GM21723 (cell line): Measurements from ENCODE around the gene THOC7.

Source experiments
- ATAC-seq: cut with Tn5 transposase; IDR thresholded peaks from one replicate; pipeline ENCODE4 v1.9.1; 2021; ENCODE audit warnings: mild to moderate bottlenecking, moderate library complexity; ENCODE audit not compliant: unreplicated experiment

The THOC7 gene

DNA sequence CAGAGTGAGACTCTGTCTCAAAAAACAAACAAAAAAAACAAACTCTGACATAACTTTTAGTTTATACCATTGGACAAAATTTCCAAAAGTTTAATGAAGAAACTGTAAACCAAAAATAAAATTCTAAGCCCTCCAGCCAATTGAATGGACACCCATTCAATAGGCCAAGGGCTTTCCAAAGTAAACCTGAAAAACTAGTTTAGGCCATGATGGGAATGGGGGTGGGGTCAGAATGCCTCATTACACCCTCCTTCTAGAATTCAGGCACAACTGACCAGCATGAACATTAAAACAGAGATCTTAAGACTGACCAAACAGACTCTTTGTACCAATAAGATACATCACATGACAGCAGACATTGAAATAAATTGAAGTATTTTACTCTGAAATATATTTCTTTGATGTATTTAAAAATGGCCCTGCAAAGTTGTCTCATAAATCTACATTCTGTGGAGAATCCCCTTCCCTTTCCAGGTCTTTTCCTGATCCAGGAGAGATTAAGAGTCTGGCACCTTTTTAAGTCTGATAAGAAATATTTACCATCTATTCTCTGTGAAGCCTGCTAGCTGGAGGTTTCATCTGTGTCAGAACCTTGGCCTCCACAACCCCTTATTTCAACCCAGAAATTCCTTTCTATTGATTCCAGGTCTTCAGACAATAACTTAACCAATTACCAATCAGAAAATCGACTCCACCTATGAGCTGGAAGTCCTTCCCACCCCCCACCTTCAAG is 15.7 kb downstream of the THOC7 start:
- ATAC-seq, result no peak

DNA sequence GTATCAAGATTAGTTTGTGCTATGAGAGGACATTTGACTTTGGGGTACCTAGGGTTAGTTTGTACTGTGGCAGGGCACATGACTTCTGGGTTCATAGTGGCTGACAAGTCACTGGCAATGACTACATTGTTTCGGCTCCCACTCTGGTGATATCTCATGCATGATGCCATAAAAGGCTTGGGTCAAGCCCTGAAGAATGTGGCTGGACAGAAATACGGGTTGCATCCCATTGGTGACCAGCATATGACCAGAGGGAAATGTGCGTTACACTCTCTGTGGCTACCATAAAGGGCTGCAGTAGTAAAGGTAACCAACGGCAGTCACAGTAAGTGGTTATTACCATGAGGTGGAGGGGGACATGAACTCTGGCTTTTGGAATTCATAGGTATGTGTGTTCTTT is 18.4 kb downstream of the THOC7 start:
- no peak for ATAC-seq

DNA sequence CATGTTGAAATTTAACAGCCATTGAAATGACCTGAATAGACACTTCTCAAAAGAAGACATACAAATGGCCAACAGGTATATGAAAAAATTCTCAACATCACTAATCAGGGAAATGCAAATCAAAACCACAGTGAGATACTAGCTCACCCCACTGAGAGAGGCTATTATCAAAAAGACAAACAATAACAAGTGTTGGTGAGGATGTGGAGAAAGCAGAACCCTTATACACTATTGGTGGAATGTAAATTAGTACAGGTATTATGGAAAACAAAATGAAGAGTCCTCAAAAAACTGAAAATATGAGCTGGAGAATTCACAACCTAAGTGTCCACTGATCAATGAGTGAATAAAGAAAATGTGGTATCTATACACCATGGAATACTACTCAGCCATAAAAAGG is 21.5 kb downstream of the THOC7 start:
- ATAC-seq, result no peak

DNA sequence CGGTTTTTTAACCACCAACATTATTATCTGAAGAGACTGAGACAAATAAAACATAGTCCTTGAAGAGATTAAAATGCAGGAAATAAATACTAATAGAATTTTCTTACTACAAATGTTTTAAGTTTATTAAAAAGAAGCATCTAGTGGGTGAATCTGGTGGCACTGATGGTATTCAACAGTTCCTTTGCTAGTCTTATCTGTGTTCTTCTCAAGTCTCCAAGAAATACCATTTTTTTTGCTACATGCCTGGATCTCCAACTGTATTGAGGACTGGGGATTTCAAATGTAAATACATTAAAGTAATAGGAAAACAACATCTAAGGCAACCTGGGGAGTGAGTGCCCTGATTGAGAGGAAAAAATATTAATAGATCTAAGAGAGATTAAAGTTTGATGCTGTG is 21.9 kb downstream of the THOC7 start:
- no peak for ATAC-seq

DNA sequence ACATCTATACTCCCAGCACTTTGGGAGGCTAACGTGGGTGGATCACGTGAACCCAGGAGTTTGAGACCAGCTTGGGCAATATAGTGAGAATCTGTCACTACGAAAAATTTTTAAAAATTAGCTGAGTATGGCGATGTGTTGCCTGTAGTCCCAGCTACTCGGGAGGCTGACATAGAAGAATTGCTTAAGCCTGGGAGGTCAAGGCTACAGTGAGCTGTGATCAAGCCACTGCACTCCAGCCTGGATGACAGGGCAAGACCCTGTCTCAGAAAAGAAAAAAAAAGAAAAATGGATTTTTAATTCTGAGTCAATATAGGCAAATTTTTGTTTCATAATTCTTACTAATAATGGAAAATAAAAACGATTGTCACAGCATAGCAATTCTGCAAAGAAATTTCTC is 31.2 kb downstream of the THOC7 start:
- no peak for ATAC-seq

DNA sequence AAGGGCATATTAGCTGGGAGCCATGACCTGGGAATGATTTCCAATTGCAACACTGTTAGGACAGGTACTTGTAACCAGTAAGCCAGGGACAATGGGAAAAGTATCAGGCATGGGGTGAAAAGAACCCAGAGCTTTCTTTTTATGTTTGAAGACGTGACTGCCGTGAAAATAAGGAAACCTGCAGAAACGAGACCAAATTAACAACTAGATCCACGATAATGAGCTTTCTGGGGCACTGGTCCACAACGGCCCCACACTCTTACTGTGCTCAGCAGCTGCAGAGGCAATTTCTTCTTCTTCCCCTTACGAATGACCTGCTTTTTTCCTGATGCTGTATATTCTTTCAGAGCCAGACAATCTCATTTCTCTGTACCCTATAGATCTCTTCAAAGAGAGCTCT is 33.1 kb downstream of the THOC7 start:
- ATAC-seq, result no peak

DNA sequence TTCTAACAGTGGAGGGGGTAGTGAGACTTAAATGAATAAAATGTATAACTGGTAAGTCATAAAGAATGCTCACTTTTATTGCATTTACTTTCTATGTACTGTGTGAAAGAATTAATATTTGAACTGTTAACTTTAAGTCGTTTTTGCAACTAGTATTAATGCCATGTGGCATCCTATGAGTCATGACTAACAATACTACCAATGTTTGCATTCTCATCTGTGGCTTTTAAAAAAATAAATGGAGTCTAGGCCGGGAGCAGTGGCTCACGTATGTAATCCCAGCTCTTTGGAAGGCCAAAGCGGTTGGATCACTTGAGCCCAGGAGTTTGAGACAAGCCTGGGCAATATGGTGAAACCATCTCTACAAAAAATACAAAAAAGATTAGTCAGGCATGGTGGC is 39.3 kb downstream of the THOC7 start:
- ATAC-seq, result no peak

DNA sequence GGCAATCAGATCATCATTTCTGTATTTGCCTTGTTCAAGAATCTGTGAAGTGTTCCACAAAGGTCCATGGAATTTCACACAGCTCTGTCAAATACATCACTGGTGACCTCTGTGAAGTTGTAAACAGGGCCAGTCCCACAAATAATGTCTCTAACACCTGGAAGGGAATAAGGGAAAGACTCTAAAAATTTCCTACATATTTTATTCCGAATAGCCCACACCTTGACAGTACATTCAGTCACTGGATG is 44.5 kb downstream of the THOC7 start, which contains the start of gene C3orf49:
TSS of gene C3orf49 (plus strand) at position 149 of the 248 bp plus-strand sequence. CDS start 173 bp downstream, outside the sequence.
- ATAC-seq, result no peak

DNA sequence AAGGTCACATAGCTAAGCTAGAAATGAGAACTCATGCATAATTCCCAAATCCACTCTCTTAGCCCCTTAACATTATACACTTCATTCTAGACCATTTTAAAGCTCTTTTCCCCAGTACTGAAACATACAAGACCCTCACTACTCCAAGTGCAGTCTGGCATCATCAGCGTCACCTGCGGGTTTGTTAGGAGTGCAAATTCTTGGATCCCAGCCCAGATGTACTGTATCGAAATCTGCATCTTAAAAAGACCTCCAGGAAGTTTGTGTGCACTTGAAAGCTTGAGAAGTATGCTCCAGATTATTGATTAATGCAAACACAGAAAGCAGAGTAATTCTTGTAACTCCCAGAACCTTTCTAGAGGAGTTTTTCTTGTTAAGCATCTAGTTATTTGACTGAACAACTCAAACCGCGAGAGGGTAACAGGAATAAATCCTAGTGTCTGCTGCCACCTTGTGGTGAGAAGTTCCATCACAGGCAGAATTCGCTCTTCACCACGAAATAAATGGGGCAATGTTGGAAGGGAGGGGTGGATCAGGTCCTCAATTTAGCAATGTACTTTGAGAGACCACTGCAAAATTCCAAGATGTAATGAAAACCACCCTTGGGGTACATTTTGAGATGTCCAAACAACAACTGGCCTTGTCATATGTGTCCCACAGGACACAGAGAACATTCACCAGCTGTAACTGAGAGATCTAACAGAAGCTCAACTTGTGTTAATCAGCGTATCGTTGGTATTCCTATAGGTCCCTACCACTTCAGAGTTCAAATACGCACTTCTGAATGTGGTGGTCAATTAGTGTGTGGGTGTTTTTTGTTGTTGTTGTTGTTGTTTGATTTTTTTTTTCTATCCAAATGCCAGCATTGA is 45.1 kb downstream of the THOC7 start:
- ATAC-seq, result peak; percentile 78

DNA sequence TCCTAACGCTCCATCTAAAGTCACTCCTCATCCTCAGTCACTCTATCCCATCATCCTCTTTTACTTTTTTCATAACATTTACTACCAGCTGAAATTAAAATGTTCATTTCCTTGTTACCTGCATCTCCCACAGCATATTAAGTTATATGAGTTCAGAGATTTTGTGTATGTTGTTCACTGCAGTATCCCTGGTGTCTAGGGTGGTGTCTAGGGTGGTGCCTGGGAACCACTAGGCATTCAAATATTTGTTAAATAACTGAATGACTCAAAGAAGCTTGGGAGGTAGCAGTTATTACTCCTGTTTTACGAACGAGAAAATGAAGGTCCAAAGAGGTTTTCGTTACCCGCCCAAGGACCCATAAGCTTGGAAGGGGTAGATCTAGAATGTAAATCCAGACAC is 46.4 kb downstream of the THOC7 start:
- no peak for ATAC-seq

DNA sequence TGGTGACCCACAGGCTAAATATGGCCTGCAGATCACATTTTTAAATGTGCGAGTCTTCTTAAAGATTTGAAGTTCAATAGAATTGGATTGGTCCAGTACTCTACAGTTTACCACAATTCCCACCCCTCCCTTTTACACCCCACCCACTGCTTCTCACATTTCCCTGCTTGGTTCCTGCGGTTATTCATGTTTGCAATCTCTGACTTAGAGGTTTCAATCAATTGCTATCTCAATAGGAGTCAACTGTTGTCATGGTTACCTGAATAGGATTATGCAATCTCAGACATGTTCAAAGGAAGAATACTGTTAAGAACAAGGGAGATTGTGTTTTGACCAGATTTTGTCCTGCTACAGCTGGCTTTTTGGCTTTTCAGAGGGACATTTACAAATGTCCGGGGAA is 49.4 kb downstream of the THOC7 start:
- ATAC-seq, result no peak

DNA sequence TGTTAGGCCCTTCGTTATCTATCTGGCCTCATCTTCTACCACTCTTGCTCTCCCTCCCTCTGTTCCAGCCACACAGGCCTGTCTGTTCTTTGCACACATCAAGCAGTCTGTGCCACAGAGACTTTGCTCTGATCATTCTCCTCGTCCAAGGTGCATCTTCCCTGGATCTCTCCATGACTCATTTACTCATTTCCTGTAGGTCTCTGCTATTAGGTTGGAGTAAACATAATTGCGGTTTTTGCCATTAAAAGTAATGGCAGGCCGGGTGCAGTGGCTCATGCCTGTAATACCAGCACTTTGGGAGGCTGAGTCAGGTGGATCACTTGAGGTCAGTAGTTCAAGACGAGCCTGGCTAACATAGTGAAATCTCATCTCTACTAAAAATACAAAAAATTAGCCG is 54.0 kb downstream of the THOC7 start:
- ATAC-seq, result no peak

DNA sequence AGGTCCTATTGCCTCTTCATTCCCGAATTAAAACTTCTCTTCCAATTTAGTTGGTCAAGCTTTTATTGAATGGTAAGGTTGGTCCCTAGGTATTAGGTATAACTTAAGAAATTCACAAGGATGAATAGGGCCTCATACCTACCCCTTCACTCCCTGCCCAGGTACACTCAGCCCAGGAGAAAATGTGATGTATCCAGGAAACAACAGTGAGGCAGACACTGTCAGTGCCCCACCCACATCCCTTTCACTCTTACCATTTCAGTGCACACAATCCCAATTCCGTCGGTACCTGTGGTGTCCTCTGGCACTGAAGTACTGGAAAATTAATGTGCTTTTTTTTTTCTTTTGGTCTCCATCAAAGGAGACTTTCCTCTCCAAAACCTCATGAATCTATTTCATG is 55.0 kb downstream of the THOC7 start:
- no peak for ATAC-seq

DNA sequence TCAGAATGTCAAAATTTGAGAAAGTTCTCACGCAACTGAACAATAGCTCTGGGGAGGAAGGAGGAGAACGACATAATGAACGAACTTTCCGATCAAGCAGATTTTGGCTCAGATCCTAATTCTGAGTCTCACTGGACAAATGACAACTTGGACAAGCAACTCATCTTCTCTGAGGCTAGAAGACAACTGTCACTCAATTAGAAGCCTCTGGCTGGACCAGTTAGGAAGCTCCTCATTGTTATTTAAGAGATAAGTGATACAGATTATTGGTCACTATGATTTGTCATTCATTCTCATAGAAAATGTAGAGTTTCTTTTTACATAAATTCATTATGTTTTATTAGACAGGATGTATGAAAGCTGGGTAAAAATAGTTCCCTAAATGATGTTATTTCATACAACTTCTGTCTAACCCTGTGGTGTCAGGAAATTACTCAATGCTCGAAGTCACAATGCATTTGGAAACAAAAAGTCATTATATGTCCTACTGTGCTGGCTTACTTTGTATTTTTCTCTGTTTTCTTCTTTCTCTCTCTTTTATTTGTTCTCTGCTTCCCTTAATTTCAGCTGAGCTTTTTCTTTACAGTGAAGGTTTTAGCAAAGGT is 55.5 kb downstream of the THOC7 start:
- no peak for ATAC-seq

DNA sequence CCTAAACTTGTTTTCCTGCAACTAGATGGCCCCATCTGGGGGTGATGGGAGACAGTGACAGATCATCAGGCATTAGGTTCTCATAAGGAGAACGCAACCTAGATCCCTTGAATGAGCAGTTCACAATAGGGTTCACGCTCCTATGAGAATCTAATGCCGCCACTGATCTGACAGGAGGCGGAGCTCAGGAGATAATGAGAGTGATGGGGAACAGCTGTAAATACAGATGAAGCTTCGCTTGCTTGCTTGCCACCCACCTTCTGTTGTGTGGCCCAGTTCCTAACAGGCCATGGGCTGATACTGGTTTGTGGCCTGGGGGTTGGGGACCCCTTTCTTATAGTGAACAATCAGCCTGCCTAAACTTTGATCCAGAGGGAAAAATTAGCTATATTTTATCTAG is 59.7 kb downstream of the THOC7 start:
- ATAC-seq, result no peak

DNA sequence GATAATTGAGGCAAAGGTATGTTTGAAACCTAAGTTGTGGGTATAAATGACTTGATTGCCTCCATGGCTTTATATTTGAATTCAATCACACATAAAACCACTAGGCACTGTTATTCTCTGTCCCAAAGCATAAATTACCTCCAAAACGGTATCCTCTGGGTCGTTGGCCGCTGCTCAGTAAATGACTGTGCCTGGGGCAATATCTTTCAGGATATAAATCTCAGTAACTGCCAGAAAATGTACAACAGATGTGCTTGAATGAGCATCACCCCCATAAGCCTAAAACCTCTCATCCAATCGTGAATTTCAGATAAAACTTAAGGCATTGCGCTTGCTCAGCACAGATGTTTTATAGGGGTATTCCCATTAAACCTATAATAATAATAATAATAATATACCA is 63.5 kb downstream of the THOC7 start:
- no peak for ATAC-seq

DNA sequence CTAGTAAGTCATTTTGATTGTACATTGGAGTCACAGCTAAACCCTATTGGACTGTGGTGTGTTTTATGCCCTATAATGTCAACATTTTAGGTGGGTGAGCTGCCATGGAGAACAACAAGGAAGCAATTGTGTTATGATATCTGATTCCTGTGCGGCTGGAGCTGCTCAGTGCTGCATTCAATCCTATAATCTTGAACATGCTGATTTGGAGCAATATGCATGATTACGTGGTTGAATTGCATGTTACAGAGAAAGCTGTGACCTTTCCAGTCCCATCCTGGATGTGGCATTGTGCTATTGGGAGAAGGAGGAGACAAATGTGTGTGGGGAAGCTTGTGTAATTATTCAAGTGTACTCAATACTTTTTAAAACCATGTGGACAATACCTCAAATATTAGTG is 64.7 kb downstream of the THOC7 start:
- ATAC-seq, result no peak

DNA sequence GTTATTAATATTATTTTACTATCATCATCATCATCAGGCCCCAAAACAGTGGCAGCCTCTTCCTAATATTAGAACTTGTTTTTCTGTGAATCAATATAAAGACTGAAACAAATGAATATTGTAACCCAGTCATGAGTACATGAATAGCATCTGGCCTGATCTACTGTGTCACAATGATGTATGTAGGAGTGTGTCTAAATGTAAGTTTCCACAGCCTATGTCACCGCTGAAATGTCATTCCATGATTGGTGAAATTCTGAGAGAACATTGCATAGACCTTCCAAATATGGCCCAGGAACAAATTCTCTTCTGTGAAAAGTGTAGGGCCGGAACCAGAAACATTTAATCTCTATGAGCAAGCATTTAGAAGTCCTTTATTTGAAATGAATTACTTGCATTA is 65.1 kb downstream of the THOC7 start:
- no peak for ATAC-seq

DNA sequence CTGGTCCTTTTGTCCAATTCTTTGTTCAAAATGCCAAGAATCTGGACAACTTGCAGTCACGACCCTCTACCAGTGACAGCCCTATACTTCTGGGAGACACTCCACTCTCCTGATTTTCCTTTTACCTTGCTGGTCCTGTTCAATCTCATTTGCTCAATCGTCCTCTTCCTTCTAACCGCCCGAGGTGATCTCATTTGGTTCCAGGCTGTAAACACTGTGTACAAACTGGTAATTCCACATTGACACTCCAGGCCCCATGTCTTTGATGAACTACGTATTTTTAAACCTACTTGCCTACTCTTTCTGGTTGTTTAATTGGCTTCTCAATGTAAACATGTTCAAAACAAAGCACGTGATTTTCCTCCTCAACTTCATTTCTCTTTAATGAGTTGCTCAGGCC is 68.2 kb downstream of the THOC7 start:
- no peak for ATAC-seq

DNA sequence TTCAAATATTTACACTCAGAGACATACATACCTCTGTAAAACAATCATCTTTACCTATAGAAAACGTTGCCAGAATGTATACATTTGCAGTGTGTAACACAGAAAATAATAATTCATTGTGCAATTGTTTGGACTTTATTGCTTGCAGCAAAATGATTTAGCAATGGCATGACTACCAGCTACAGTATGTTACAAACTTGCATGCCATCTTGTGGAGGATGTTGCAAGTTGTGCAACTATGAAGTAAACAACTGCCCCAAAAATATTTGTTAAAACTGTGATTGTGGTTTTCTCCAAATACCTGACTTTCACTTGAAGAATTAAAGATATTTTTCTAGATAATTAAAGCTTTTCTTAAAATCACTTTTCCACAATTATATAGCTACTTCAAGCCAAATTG is 71.6 kb downstream of the THOC7 start:
- ATAC-seq, result no peak
